Daoy (cell line): Measurements from ENCODE around the gene PHTF2. TPM values are rescaled to one million over a fixed set of nuclear protein-coding genes. Genes with fewer than 3 reads are reported as not detected.

Source experiments
- DNase-seq: peaks from one replicate; pipeline ENCODE4 v3.0.0-alpha.2; 2015; ENCODE audit warnings: low read depth
- total RNA-seq: library from RNA; depleted of rRNA; stranded (reverse); fragments of >200 nt; shearing (Covaris generic); gene quantifications from 2 replicates; pipeline ENCODE4 v1.2.3, GENCODE V29; 2014

PHTF2 gene
- total RNA-seq, 1 experiment from 2014 or later: 26.9 TPM

DNA sequence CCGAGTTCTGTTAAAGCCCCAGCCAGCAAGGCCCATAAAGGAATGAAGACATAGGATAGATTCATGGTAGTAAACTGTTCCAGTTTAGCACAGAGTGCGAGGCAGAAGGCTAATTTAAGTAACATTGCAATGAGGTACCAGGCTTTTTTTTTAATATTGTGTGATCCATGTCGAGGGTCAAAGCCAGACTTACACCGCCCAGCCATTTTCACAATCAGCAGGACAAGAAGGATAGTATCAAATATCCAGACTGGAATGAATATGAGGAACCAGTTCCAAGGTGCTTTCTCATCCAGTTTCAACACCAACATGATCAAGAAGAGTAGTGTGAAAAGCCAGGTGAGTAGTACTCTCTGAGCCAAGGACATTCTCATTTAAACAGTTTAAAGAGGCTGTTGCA, 4.6 kb upstream of the PHTF2 start:
- no peak for DNase-seq

DNA sequence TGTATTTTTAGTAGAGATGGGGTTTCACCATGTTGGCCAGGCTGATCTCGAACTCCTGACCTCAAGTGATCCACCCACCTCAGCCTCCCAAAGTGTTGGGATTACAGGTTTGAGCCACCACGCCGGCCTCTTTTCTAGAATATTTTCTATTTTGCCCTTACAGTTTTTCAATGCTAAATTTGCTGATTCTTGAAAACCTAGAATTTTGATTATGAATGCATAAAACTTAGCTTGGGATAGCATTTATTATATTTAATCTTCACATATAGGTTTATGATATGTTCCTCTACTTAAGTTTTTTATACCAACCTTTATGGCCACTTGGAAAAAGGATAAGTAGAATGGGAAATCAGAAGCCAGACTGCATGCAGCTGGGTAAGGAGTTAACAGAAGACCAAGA, 2.5 kb upstream of the PHTF2 start:
- DNase-seq: no peak

DNA sequence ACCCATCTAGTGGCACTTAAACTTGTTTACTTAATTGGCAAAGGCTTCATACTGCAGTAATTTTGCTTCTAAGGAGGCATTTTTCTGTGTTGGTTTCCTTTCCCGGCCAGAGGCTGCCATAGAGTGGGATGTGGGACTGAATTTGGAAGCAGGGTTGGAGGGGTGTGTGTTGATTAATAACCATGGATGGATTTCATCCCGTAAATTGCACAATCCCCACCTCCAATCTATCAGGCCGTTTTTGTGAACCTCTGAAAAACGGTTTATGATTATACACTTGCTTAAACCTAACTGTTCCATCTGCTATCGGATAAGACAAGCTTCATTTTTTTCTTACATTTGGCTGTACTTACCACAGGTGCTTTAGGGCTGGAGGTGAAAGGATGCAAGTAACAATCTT, 1.6 kb upstream of the PHTF2 start:
- no peak for DNase-seq

DNA sequence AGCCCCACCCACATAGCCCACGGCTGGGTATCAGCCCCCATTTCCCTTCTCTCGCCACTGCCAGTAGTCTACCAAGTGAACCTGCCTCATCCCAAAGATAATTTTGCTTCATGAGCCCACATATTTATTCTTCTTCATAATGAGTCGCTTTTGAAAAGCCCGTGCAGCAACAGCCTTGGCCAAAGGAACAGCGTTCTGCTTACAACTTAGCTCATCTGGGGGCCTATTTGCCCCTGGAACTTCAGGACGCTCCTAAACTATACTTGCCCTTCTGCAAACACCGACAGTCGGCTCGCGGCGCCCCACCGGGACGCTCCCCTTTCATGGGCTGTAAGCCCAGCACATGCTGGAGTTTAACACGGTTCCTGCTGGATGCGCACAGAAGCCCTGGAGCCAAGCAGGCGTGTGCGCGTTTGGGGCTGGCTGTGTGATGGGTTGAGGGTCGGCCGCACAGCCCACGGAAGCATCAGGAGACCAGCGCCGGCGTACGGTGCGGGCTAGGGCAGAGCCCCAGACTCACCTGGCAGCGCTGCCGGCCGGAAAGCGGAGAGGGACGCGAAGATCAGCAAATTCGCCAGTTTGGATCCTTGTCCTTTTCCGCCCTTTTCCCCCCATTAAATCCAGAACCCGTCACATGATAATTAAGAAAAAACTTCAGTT, 709 bp upstream of the PHTF2 start:
- DNase-seq: no peak

DNA sequence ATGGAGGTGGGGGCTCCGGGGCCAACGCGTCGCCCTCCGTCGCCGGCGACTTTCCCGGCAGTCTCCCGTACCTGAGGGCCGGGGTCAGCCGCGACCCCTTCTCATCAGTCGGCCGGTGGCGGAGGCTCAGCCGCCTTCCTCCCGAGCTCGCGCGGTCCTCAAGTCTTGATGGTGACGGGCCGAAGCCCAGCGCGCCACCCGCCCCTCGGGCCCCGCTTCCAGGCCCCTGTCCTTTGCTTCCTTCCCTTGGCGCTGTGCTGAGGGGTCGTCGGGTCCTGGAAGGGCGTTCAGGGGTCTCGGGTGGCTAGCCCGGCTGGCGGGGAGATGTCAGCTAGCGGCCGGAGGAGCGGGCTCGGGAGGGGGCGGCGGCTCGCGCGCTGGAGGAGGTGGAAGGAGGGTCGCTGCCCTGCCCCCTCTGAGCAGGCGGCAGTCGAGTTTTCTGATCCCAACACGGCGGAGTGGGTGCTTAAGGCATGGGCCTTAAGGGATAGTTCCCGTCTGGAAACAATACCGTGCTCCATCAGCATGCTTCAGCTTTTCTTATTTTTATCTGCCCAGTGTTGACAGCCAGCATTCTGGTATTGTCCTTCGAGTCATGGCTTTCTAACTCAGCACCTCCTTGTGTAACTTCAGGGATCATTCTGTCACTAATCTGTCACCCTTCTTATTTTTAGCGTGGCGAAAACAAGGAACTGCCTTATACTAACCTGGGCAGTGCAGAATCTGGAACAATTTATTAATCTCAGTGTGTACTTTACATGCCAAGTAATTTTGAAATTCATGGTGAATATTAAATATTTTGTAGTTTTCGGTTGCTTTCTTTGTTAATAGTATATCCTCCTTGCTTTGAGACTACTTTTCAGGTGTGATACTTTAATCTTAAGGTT, 748 bp downstream of the PHTF2 start:
- peak; percentile 29 for DNase-seq

DNA sequence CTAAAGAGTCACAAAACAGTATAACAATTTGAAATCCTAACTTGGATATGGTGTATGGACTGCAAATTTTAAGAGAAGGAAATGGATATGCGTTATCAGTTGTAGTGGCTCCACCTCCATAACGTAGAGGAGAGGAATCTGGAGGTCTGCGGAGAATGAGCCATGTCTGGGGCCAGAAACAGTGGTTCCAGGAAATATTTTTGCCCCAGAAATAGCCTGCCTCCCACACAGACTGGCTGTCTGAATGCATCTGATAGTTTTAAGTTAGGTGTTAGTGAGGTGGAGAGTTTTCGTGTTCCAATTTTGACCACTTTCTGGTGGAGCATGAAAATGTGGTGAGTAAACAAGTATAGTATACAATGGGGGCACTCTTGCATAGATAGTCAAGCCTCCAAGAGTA, 1.6 kb downstream of the PHTF2 start:
- peak; percentile 6 for DNase-seq

DNA sequence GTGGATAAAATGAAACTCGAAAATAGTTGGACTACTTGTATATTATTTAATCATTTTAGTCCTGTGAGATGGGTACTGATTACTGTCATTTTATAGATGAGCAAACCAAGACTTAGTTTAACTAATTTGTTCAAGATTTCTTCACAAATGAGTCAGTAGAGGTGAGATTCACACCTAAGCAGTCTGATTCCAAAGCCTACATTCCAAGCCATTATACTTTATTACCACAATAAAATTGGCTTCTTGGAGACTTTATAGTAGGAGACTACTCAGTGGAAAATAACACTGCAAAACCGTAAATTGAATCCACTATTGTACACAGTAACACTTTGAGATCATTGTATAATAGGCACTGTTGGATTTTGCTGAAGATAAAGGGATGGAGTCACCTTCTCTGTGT, 2.2 kb downstream of the PHTF2 start:
- DNase-seq: no peak

DNA sequence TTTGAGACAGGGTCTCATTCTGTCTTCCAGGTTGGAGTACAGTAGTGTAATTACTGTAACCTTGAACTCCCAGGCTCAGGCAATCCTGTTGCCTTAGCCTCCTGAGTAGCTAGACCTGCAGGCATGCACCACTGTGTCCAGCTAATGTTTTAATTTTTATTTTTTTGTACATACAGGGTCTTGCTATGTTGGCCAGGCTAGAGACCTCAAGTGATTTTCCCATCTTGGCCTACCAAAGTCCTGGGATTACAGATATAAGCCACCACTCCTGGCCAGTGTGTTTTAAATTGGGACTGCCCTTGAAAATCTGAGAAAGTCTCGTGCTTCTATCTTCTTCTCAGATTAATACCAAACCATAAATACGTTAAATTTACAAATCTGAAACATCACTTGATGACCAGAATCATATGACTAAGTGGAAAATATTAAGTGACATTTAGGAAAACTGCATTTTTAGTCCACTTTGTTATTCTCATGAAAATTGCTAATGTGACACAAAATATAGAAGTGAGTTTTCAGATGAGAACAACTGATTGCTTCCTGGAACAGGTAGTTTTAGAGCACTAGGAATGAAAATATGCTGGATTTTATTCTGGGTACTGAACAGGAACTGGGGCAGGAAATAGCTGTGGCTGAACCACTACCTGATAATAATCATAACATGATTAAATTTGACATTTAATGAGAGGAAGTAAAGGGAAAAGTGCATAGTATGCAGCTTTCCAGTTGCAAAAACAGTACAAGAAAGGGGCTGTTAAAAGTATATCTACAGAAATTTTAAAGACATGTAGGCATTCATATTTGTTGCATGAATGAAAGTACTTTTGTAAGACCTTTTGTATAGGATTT, 4.2 kb downstream of the PHTF2 start:
- no peak for DNase-seq

DNA sequence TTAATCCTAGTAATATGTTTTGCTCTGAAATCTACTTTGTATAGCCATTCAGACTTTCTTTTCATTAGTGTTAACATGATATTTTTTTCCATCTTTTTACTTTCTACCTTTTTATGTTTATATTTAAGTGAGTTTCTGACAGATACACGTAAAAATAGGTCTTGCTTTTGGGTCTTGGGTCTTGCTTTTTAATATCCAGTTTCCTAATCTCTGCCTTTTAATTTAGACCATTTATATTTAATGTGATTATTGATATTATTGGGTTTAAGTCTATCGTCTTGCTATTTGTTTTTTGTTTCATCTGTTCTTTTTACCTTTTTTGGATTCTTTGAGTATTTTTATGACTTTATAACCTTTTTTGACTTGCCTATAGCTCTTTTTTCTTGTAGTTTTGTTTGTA, 7.9 kb downstream of the PHTF2 start:
- no peak for DNase-seq

DNA sequence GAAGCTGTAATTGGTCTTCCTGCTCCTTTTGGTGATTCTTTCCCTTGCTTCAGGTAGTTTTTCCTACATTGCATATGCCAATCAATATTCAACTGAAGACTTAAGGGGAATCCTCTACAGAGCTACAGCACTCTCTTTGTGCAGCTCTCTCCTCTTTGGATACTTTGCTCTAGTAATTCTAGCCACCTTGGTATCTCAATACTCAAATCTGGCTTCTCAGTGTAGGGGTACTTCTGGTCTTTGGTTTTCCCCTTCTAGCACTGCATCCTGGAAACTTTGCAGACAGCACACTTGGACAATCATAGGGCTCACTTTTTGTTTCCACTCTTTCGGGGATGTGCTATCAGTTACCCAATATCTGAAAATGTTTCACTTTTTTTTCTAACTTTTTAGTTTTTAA, 9.9 kb downstream of the PHTF2 start:
- DNase-seq: no peak

DNA sequence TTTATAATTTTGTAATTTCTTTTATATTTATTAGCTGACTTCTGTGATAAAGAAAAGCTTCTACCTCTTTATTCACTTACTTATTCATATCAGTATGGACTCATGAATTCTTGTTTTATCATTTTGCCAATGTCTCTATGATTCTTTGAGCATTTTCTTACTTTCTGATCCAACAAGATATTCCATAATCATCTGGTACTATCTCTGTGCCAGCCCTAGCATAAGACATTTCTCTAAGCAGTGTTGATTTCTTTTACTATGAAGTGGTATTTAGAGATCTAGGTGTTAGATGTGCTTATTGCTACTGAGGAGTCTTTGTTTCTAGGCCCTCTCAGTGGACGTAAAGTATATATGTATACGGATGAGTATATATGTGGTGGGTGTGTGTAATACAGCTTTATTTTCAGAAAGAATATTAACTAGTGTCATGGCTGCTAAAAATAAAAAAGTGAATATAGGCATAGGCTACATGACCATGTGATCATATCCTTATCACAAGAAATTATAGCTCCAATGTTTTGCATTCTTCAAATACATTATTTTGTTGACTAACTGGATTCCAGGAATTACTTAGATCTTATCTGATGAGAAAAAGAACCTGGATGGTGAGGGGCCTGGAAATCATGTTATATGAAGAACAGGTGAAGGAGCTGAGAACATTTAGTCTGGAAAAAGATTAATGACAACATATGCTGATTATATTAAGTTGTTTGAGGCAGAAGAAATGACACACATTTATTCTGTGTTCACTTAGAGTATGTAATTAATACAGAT, 13.1 kb downstream of the PHTF2 start:
- no peak for DNase-seq

DNA sequence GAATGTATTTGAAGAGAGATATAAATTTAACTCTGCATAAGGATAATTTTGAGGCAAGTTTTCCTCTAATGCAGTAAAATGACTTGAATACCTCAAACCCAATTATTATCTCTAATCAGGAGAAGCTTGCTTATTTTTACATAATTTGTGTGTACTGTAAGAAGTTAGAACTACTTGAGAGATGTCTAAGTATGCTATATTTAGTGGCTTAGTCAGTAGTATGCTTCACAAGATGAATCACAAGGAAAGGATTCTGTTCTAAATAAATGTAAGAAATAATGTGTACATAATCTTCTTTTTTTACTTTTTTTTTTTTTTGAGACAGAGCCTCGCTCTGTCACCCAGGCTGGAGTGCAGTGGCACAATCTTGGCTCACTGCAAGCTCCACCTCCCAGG, 13.7 kb downstream of the PHTF2 start:
- no peak for DNase-seq

DNA sequence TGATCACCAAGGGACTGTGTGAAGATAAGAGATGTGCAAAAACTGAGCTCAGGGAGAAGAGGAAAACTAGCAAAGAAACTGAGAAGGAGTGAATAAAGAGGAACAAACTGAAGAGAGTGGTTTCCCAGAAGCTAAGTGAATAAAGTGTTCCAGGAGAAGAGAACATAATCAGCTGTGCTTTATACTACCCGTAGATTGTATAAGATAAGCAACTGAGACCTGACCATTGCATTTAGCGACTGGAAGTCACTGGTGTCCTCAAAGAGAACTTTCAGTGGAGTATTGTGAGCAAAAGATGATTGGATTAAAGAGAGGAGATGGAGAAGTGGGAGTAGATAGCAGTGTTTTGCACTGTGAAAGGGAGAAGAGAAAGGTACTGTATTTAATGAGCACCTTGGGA, 14.6 kb downstream of the PHTF2 start:
- no peak for DNase-seq

DNA sequence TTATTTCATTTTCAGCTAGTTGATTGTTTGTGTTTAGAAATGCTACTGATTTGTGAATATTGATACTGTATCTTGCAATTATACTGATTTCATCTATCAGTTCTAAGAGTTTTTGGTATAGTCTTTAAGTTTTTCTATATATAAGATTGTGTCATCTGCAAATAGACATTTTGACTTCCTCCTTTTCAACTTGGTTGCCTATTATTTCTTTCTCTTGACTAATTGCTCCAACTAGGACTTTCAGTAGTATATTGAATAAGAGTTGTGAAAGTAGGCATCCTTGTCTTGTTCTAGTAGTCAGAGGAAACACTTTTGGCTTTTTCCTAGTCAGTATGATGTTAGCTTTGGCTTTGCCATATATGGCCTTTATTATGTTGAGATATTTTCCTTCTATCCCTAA, 20.4 kb downstream of the PHTF2 start:
- DNase-seq: no peak

DNA sequence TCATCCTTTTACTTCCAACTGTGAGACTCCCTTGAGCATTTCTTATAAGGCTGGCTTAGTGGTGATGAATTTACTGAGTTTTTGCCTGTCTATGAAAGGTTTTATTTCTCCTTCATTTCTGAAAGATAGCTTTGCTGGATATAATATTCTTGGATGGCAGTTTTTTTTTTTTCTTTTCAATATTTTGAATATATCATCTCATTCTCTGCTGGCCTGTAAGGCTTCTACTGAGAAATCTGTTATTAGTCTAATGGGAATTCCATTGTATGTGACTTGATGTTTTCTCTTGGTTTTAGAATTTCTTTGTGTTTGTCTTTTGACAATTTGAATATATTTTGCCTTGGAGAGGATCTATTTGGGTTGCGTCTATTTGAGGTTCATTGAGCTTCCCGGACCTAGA, 22.4 kb downstream of the PHTF2 start:
- DNase-seq: no peak

DNA sequence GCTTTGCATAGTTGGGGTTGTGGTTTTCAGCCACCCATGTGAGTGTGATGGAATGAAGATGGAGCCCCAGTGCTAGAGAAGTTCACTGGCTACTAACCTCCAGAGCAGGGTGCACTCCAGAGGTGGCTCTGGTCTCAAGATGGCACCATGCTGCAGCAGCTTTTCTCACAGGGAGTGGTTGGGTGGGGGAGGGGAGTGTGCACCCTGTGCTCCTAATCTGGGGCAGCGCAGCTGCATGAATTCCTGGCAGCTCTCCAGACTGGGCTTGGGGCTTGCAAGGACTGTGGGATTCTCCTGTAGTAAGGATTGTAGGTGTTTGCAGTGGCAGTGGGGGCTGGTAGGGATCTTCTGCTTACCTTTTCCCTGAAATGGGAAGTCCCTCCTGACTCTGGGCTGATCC, 23.7 kb downstream of the PHTF2 start:
- DNase-seq: no peak

DNA sequence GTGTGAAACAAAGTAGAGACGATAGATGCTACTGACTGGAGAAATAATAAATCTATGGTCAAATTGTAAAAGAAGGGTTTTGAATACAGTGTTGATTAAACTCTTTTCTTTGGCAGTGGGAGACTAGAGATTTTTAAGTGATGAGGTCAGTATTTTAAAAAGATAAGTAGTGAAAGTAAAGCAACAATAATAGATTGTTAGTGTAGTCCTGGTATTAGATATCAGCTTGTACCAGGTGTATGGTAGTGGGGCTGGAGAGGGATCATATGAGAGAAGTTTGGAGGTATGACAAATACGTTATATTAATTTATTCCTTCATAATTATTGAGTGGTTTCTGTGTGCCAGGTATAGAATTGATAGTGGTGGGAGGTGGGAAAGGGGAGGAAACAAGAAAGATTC, 25.2 kb downstream of the PHTF2 start:
- no peak for DNase-seq

DNA sequence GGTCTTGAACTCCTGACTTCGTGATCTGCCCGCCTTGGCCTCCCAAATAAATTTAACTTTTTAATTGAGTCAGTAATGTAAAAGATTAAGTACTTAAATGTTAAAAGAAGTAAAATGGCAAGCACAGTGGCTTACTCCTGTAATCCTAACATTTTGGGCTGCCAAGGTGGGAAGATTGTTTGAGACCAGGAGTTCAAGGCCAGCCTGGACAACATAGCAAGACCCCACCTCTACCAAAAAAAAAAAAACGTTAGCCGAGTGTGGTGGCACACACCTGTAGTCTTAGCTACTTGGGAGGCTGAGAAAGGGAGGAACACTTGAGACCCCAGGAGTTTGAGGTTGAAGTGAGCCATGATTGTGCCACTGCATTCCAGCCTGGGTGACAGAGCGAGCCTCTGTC, 26.1 kb downstream of the PHTF2 start:
- DNase-seq: no peak

DNA sequence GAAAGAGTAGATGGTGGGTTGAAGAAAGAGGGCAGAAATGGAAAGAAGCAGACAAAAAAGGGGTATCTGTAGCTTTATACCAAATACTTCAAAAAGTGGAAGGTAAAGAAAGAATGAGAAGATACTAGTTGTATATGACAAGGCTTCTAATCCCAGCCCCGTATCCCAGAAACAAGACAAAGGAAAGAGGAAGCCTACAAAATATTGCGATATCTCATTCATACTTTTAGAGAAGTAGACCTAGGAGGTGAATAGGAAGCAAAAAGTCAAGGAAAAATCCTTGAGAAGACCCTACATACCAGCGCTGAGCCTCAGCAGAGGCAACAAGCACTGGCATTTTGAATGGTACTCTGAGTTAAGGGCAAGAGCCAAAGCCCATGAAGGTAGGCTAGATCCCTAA, 26.6 kb downstream of the PHTF2 start:
- DNase-seq: no peak

DNA sequence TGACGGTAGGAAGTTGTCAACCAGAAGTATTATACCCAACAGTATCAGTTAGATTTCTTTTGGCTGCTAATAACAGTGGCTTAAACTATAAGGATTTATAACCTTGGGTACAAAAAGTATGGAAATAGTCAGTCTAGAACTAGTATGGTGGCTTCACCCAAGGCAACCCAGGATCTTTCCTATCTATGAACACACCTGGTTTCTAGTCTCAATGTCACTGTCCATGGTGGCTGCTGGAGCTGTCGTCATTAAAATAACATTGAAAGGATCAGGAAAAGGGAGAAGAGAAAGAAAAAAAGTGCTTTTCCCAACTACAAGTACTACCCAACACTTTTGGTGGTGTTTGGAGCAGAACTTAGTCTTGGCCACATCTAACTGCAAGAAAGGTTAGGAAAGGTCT, 27.7 kb downstream of the PHTF2 start:
- no peak for DNase-seq

DNA sequence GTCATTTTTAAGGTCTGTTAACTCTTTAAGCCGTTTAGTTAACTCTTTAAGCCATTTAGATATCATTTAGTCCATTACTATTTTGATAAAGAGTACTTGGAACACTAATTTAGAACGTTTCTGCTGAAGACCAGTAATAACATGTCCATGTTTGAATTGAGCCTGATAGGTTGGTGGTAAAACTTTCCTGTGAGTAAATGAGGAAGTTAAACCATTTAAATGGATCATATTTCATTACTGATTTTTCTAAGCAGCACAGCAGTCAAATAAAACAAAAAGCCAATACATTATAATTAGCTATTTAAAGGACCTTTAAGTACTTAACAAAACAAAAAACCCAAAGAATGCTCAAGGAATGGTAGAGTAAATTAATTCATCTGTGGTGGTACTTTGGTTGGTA, 29.4 kb downstream of the PHTF2 start:
- no peak for DNase-seq
